Stomach (tissue), 4 donors: ENCODE results near the gene NLK.

Experiments used
- POLR2AphosphoS5 ChIP-seq, 3 donors: sonication (generic); formaldehyde crosslinking; IDR thresholded peaks; one replicate each; pipeline ENCODE4 v1.6.1; 2016; ENCODE audit warnings: antibody characterized with exemption in 3 of 3
- TF ChIP-seq, protein P1 (sequence below), 7 experiments: fragments of 450-650 bp in 4 of 7; fragments of 200-600 bp in 3 of 7; sonication (generic) in 3 of 7; IDR thresholded peaks; one replicate each; pipeline ENCODE4 v1.5.1; 2016 to 2019; ENCODE audit warnings: antibody characterized with exemption in 7 of 7, control low read depth in 2 of 7, mild to moderate bottlenecking in 1 of 7

GRCh38 chr17:28144019-28144418 is 101.5 kb downstream of the NLK start:
- TF ChIP-seq, protein P1, sequence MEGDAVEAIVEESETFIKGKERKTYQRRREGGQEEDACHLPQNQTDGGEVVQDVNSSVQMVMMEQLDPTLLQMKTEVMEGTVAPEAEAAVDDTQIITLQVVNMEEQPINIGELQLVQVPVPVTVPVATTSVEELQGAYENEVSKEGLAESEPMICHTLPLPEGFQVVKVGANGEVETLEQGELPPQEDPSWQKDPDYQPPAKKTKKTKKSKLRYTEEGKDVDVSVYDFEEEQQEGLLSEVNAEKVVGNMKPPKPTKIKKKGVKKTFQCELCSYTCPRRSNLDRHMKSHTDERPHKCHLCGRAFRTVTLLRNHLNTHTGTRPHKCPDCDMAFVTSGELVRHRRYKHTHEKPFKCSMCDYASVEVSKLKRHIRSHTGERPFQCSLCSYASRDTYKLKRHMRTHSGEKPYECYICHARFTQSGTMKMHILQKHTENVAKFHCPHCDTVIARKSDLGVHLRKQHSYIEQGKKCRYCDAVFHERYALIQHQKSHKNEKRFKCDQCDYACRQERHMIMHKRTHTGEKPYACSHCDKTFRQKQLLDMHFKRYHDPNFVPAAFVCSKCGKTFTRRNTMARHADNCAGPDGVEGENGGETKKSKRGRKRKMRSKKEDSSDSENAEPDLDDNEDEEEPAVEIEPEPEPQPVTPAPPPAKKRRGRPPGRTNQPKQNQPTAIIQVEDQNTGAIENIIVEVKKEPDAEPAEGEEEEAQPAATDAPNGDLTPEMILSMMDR (IDR thresholded peaks at IDR 0.05), result no peak
- no peak for TF ChIP-seq POLR2AphosphoS5 (IDR thresholded peaks at IDR 0.05)
